K562 (cell line): ENCODE measurements around the gene HOXB5. TPM values are rescaled to one million over a fixed set of nuclear protein-coding genes. Genes with fewer than 3 reads are reported as not detected.

Experiments
- ARNT ChIP-seq, 2 experiments: fragments of 450-650 bp; IDR thresholded peaks; 2 replicates each; pipeline ENCODE4 v1.6.1; 2016; ENCODE audit warnings: mild to moderate bottlenecking in 1 of 2
- CC2D1A ChIP-seq: fragments of 450-650 bp; IDR thresholded peaks from 2 replicates; pipeline ENCODE4 v1.6.1; 2017; ENCODE audit warnings: mild to moderate bottlenecking
- CHAMP1 ChIP-seq: fragments of 450-650 bp; IDR thresholded peaks from 2 replicates; pipeline ENCODE4 v1.6.1; 2016; ENCODE audit warnings: mild to moderate bottlenecking
- E2F3 ChIP-seq: fragments of 250-450 bp; sonication (Bioruptor Pico); IDR thresholded peaks from 2 replicates; pipeline ENCODE4 v1.4.0; 2020; ENCODE audit warnings: mild to moderate bottlenecking
- E2F8 ChIP-seq: fragments of 450-650 bp; IDR thresholded peaks from 2 replicates; pipeline ENCODE4 v1.7.1; 2018; ENCODE audit warnings: mild to moderate bottlenecking, low read depth; ENCODE audit not compliant: partially characterized antibody
- FIP1L1 ChIP-seq: fragments of 200-400 bp; formaldehyde crosslinking; IDR thresholded peaks from 2 replicates; pipeline ENCODE4 v1.6.1; 2018; ENCODE audit warnings: mild to moderate bottlenecking, low read depth, low read length; ENCODE audit not compliant: poor library complexity, severe bottlenecking
- HMGXB4 ChIP-seq: sonication (generic); formaldehyde crosslinking; IDR thresholded peaks from 2 replicates; pipeline ENCODE4 v1.8.1; 2023; ENCODE audit warnings: mild to moderate bottlenecking, missing genetic modification reagents
- JUN ChIP-seq, 2 experiments: sonication (generic) in 1 of 2; formaldehyde crosslinking in 1 of 2; IDR thresholded peaks; 2 replicates each; pipeline versions ENCODE4 v1.6.1 to v1.8.0; 2012 to 2022; ENCODE audit warnings: borderline replicate concordance in 2 of 2, mild to moderate bottlenecking in 2 of 2, improper control_type of control experiment in 1 of 2, low read depth in 1 of 2, low read length in 1 of 2, missing genetic modification reagents in 1 of 2
- JUNB ChIP-seq: fragments of 450-650 bp; formaldehyde crosslinking; conservative IDR thresholded peaks from 2 replicates; pipeline ENCODE4 v1.4.0; 2020; ENCODE audit warnings: mild to moderate bottlenecking
- LCOR ChIP-seq: sonication (generic); formaldehyde crosslinking; IDR thresholded peaks from 2 replicates; pipeline ENCODE4 v1.8.0; 2022; ENCODE audit warnings: mild to moderate bottlenecking, missing genetic modification reagents
- MAZ ChIP-seq, 2 experiments: fragments of 450-650 bp in 1 of 2; sonication (generic) in 1 of 2; formaldehyde crosslinking; IDR thresholded peaks in 1 of 2; conservative IDR thresholded peaks in 1 of 2; 2 replicates each; pipeline versions ENCODE4 v1.4.0 to v1.5.0; 2020; ENCODE audit warnings: mild to moderate bottlenecking in 1 of 2, missing genetic modification reagents in 1 of 2
- NELFE ChIP-seq: IDR thresholded peaks from 2 replicates; pipeline ENCODE4 v1.6.1; 2011; ENCODE audit warnings: mild to moderate bottlenecking; ENCODE audit not compliant: insufficient read depth, insufficient read length
- NFATC3 ChIP-seq: fragments of 450-650 bp; IDR thresholded peaks from 2 replicates; pipeline ENCODE4 v1.6.1; 2017; ENCODE audit warnings: mild to moderate bottlenecking
- NONO ChIP-seq, 2 experiments: fragments of 200-400 bp in 1 of 2; fragments of 450-650 bp in 1 of 2; formaldehyde crosslinking in 1 of 2; IDR thresholded peaks; 2 replicates each; pipeline ENCODE4 v1.6.1; 2017; ENCODE audit warnings: low read depth in 2 of 2, mild to moderate bottlenecking in 2 of 2, moderate library complexity in 2 of 2, low read length in 1 of 2
- PPARD ChIP-seq: fragments of 250-450 bp; sonication (Bioruptor Pico); IDR thresholded peaks from 2 replicates; pipeline ENCODE4 v1.8.0; 2022; ENCODE audit warnings: inconsistent platforms, mild to moderate bottlenecking, moderate library complexity
- RFX5 ChIP-seq: IDR thresholded peaks from 2 replicates; pipeline ENCODE4 v1.6.1; 2011; ENCODE audit warnings: low read depth, mild to moderate bottlenecking, improper control_type of control experiment, low read length
- SRSF9 ChIP-seq: fragments of 200-400 bp; formaldehyde crosslinking; IDR thresholded peaks from 2 replicates; pipeline ENCODE4 v1.6.1; 2017; ENCODE audit warnings: low read depth, low read length, borderline replicate concordance
- STAG1 ChIP-seq: sonication (generic); formaldehyde crosslinking; IDR thresholded peaks from 2 replicates; pipeline ENCODE4 v1.5.0; 2020; ENCODE audit warnings: missing genetic modification reagents, borderline replicate concordance
- U2AF2 ChIP-seq: fragments of 200-400 bp; formaldehyde crosslinking; optimal IDR thresholded peaks from 2 replicates; pipeline ENCODE3; 2017; ENCODE audit warnings: low read depth, mild to moderate bottlenecking, low read length
- ZNF12 ChIP-seq: sonication (generic); formaldehyde crosslinking; IDR thresholded peaks from 2 replicates; pipeline ENCODE4 v1.4.0; 2020; ENCODE audit warnings: mild to moderate bottlenecking, missing genetic modification reagents
- ZNF354B ChIP-seq: fragments of 250-450 bp; sonication (Bioruptor Pico); IDR thresholded peaks from 2 replicates; pipeline ENCODE4 v1.4.0; 2020
- ZNF384 ChIP-seq: IDR thresholded peaks from 2 replicates; pipeline ENCODE4 v1.6.1; 2012; ENCODE audit warnings: low read depth, low read length, improper control_type of control experiment
- polyA plus RNA-seq, 8 experiments: library from polyadenylated mRNA; depleted of rRNA in 4 of 8; stranded (reverse) in 5 of 8; unstranded in 3 of 8; fragments of >200 nt; fragmentation: Nextera tagmentation in 2 of 8; fragmentation: Illumina TruSeq in 1 of 8; extraction: Ambion mirVana in 2 of 8; extraction: Trizol in 1 of 8; gene quantifications; 2 replicates each; pipeline versions ENCODE4 v1.2.1 to v1.2.3, GENCODE V29; 2011 to 2014; ENCODE audit warnings: inconsistent platforms in 1 of 8, missing spikeins in 1 of 8
- total RNA-seq, 7 experiments: library from RNA; depleted of rRNA in 6 of 7; stranded (reverse); fragments of >200 nt in 6 of 7; fragmentation: Illumina TruSeq in 2 of 7; extraction: Trizol in 2 of 7; gene quantifications; 2 replicates each; pipeline versions ENCODE4 v1.2.1 to v1.2.3, GENCODE V29; 2011 to 2021; ENCODE audit warnings: low replicate concordance in 1 of 7

Gene HOXB5
- total and polyA plus RNA-seq, 9 of the 15 experiments (the other 6 are each of a cell fraction or from before 2014, with no cell fraction given): 0.24 to 2.7 (median 0.65) TPM

GRCh38 chr17:48630925-48631692 lies 37.5 kb upstream of the HOXB5 start (continued):
- peak; percentile 13 to 57; a peak in 2 of 4 replicates for TF ChIP-seq MAZ (CRISPR knock-in tag; conservative IDR thresholded peaks at IDR 0.05 in 1 of 2, IDR thresholded peaks at IDR 0.05 in 1 of 2)
- no peak for TF ChIP-seq RFX5
- peak in 1 of 2 experiments; percentile 58; a peak in 1 of 4 replicates for TF ChIP-seq NONO (IDR thresholded peaks at IDR 0.05; ENCODE audit: low read depth in 2 of 2, low read length in 1 of 2)
- no peak for TF ChIP-seq E2F8
- TF ChIP-seq U2AF2: no peak
- no peak for TF ChIP-seq SRSF9
- TF ChIP-seq PPARD: no peak
- TF ChIP-seq STAG1 (CRISPR knock-in tag): no peak
- TF ChIP-seq NELFE: no peak
- no peak for TF ChIP-seq NFATC3
- TF ChIP-seq CC2D1A: no peak
- TF ChIP-seq CHAMP1: no peak
- no peak for TF ChIP-seq ZNF12 (CRISPR knock-in tag)
- no peak for TF ChIP-seq ZNF354B (CRISPR knock-in tag)
- no peak for TF ChIP-seq HMGXB4 (CRISPR knock-in tag)
- no peak for TF ChIP-seq ZNF384
- peak; percentile 29 to 32; a peak in 2 of 4 replicates for TF ChIP-seq ARNT (IDR thresholded peaks at IDR 0.05)
- no peak for TF ChIP-seq JUN (IDR thresholded peaks at IDR 0.05; ENCODE audit: borderline replicate concordance, low read depth, low read length)
- TF ChIP-seq JUN (CRISPR knock-in tag; IDR thresholded peaks at IDR 0.05; ENCODE audit: borderline replicate concordance): no peak
- TF ChIP-seq FIP1L1: no peak
- no peak for TF ChIP-seq JUNB (CRISPR knock-in tag)
- TF ChIP-seq LCOR (CRISPR knock-in tag): no peak; the same call in 1 of the 2 replicates
- no peak for TF ChIP-seq E2F3
